ENCODE results near the gene SETD3.

- TF ChIP-seq CTCF (conservative IDR thresholded peaks at IDR 0.05): peak; percentile 96
- TF ChIP-seq ZFX (IDR thresholded peaks at IDR 0.05): no peak
These were observed 87.5 kb downstream of the SETD3 start for GRCh38 chr14:99393059-99393655.
